Right renal pelvis (tissue), 4 donors: Measurements from ENCODE around the gene MET. TPM values are rescaled to one million over a fixed set of nuclear protein-coding genes. Genes with fewer than 3 reads are reported as not detected.
A peak's percentile ranks its signal among the peaks of the same experiment; 100 is the strongest.
"Not testable (repeated sequence)": the region's sequence is repeated elsewhere in the genome, so short reads cannot be mapped to it uniquely, and the experiment has no call there.

Source experiments
- DNase-seq, 4 donors: peaks; one replicate each; pipeline ENCODE4 v3.0.0-alpha.2; 2013; ENCODE audit warnings: low read depth in 4 of 4, low spot score in 3 of 4, missing footprints in 1 of 4
- polyA plus RNA-seq, 4 donors: library from polyadenylated mRNA; unstranded; fragments of 120-200 nt; gene quantifications; one replicate each; pipeline ENCODE4 v1.2.1, GENCODE V29; 2013; ENCODE audit not compliant: insufficient read length in 4 of 4

MET gene
- polyA plus RNA-seq, 4 donors, result 40.9 to 49.2 (median 46.4) TPM

- DNase-seq, result no peak
These were observed 24.7 kb downstream of the MET start for GRCh38 chr7:116696707-116697106.

- DNase-seq, result no peak
These were observed 25.2 kb downstream of the MET start for GRCh38 chr7:116697152-116697551.

DNA sequence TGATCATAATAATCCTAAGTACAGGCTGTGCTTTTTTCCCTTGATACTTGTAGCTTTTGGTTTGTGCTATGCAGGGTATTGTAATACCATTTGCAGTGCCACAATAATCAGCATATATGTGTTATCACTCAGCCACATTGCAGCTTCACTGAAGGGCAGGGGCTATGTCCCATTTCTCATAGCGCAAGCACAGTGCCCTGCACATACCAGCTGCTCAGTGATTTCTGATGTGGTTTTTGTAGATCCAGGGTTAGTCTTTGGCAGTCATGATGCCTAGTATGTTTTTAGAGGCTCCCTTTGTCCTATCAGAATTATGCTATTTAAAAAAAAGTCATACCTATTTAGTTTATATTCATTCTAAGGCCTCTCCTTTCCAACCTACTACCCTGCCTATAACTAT, 25.8 kb downstream of the MET start:
- DNase-seq, result no peak

- DNase-seq, result no peak
These were observed 26.4 kb downstream of the MET start for GRCh38 chr7:116698396-116698795.

GRCh38 chr7:116698930-116699721, 27.1 kb downstream of the MET start:
- DNase-seq, result no peak

DNA sequence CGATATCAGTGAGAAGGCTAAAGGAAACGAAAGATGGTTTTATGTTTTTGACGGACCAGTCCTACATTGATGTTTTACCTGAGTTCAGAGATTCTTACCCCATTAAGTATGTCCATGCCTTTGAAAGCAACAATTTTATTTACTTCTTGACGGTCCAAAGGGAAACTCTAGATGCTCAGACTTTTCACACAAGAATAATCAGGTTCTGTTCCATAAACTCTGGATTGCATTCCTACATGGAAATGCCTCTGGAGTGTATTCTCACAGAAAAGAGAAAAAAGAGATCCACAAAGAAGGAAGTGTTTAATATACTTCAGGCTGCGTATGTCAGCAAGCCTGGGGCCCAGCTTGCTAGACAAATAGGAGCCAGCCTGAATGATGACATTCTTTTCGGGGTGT, 27.7 kb downstream of the MET start:
- DNase-seq, result peak in 2 of 4 donors; percentile 22 to 40

- DNase-seq, result no peak
These were observed 30.2 kb downstream of the MET start for GRCh38 chr7:116702046-116702785.

GRCh38 chr7:116704650-116705228, 32.7 kb downstream of the MET start:
- no peak for DNase-seq

- no peak for DNase-seq
These were observed 33.4 kb downstream of the MET start for GRCh38 chr7:116705419-116705818.

GRCh38 chr7:116706668-116707126, 34.7 kb downstream of the MET start:
- DNase-seq, result no peak

DNA sequence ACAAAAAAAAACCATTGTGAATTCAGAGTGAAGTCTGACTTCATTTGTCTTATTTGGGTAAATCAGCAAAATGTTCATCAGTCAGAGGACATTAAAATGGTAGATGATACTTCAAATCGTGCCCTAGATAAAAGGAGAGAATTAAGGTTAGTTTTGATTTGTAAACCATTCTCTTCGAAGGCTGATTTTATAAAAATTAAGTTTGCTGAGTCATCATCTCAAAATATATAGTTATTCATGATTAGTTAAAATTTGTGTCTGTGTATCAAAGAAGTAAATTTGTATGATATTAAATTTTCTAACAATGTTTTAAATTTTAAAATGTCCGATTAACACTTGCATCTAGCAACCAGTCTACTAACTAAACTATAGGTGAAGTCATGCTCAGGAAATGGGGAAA, 35.3 kb downstream of the MET start:
- no peak for DNase-seq

DNA sequence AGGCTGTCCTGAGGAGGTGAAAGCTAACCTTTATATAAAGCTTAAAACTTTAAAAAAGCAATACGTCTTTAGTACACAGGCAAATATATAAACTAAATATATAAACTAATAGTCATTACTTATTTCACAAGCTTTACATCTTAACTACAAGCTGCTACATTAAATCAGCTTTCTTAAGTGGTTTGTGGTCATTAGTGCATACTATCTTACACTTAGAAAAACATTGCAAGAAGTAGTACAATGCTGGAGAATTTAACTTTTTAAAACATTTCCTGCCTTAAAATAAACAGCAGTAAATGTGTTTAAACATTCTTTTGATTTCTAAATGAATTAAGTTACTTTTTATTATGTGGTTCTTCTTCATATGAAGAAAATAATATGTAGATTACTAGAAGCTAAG, 36.3 kb downstream of the MET start:
- DNase-seq, result no peak

- no peak for DNase-seq
These were observed 36.9 kb downstream of the MET start for GRCh38 chr7:116708861-116709260.

DNA sequence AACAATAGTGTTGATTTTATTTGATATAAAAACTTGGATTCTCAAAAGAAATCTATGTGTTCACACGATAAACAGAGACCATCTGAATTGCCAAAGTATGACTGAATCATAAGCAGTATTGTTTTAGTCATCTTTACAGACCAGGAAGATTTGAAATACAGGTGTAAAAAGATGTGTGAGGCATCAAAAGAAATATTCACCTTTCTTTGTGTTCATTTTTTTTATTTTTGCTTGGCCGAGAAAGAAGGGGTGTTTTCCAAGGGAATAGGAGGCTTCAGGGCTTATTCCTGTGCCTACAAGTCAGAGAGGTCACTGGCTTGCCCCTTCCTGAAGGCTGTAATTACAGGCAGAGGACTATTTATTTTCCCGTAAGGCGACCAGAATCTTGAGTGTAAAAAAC, 37.3 kb downstream of the MET start:
- no peak for DNase-seq

DNA sequence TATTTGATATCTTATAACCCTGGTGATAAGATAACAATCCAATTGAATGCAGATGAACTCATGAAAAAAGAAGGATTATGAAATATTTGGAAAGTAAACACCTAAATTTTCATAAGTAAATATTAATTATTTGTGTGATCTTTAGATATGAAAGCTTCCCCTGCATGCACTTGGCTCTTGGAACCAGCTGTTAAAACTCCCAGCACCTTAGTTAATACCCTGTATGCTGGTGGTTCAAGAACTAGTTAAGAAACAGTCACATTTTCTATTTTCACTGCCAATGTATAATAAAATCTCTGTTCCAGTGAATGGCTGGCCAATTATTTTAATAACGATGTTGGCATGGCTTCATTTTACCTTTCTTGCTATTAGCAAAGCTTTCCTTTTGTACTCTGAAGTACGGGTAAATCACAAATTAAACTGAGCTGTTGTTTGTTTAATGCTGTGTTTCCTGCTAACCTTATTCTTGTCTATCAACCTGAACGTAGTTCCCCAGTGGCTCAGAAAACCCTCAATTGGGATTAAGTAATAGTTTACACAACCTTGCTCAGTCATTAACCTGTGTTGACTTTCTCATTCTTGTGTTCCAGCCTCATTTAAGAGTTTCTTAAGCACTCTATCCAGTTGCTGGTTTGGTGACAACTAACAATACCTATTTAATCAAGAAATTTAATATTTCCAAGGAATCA, 38.9 kb downstream of the MET start:
- DNase-seq, result no peak

GRCh38 chr7:116711790-116712189, 39.8 kb downstream of the MET start:
- no peak for DNase-seq

DNA sequence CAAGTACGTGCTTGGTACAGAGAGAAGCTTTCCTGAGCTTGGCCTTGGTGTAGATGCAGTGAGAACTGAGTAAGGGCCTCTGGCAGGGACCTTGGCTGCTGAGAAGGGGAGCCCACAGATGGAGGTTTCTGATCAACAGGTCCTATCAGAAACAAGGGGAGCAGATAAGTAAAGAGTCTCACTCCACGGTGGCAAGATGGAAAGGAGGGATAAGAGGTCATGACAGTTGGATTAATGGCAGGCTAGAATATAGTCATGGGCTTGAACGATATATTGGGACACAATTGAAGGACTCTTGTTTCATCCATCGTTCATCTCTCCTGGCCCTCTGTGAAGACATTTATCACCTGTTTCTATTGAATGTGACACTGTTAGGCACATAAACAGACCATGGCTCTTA, 41.5 kb downstream of the MET start:
- no peak for DNase-seq

DNA sequence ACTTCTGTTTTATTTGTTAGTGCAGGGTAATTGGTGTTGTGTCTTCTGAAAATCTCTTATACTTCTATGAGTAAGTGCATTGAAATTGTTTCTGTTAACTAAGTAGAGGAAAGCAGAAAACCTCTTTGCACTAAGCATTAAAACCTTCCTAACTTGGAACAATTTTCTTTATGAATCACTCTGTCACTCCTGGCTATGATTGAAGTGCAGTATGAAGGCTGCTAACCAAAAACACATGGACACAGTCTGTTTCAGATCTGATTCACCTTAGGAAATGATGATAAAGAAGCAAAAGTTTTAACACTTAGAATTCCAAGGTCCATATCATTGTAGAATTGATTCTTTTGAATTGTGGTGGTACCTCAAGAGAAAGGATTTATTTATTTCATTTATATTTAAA, 41.9 kb downstream of the MET start:
- no peak for DNase-seq

DNA sequence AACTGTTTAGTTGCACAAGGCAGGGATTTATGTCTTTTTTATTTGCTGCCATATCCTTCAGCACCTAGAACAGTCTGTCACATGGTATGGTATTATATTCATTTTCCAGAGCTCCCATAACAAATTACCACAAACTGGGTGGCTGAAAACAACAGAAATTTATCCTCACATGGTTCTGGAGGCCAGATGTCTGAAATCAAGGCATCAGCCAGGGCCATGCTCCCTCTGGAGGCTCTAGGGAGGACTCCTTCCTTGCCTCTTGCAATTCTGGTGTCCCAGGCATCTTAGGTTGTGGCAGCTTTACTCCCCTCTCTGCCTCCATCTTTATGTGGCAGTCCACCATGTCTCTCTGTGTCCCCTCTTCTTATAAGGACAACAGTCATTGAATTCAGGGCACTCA, 43.1 kb downstream of the MET start:
- DNase-seq, result no peak

DNA sequence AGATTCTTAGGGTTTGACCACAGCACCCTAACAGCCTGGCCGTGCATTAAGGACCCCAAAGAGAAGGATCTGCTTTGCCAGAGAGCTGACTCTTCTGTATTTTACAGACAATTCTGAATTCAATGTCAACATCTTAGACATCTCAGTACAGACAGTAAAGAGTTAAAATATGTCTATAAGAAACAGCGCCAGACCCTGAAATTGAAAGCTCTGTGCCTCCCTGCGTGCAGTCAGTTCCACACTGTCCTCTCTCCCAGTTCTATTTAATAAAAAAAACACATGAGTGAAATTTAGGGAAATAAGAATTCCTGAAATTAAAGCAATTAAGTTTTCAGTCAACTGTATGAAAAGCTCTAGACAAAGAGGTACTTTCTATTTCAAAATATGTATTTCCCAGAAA, 45.1 kb downstream of the MET start:
- DNase-seq, result no peak

DNA sequence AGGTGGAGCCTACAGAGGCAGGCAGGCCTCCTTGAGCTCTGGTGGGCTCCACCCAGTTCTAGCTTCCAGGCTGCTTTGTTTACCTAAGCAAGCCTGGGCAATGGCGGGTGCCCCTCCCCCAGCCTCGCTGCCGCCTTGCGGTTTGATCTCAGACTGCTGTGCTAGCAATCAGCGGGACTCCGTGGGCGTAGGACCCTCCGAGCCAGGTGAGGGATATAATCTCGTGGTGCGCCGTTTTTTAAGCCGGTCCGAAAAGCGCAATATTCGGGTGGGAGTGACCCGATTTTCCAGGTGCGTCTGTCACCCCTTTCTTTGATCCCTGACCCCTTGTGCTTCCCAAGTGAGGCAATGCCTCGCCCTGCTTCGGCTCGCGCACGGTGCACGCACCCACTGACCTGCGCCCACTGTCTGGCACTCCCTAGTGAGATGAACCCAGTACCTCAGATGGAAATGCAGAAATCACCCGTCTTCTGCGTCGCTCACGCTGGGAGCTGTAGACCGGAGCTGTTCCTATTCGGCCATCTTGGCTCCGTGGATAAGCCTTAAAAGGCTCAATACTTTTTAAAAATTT, 52.0 kb downstream of the MET start:
- DNase-seq, result not testable (repeated sequence)
